ENCODE measurements around the gene UNK. TPM values are rescaled to one million over a fixed set of nuclear protein-coding genes. Genes with fewer than 3 reads are reported as not detected.
A peak's percentile ranks its signal among the peaks of the same experiment; 100 is the strongest.

Gene UNK
- total RNA-seq, 2 donors from 2014 or later = 20.7 to 22.6 TPM

DNA sequence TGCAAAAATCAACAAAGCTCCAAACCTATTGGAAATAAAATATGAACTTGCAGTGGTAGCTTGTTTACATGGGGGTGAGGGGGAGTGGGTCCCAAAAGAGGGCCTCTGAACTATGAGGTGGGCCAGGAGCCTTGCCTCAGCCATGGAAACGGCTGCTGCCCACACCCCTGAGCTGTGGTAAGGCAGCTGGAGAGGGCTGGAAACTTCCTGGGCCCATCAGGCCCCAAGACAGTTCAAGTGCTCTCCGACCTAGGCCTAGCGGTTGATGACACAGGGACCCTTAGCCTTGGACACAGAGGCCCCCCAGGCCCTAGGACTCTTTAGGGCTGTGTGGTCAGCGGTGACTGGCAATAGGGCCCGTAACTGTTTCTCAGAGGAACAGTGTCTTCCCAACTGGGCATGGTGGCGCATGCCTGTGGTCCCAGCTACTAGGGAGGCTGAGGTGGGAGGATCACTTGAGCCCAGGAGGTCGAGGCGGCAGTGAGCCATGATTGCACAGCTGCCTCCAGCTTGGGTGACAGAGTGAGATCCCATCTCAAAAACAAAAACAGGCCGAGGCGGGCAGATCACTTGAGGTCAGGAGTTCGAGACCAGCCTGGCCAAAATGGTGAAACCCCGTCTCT is 41.3 kb downstream of the UNK start:
- Mint-ChIP-seq H3K27ac (no peak overlapping the region), H3K9me3 (no peaks in the 10 kb centered on the region), H3K4me3 (no peak overlapping the region), H3K36me3 (ENCODE audit: insufficient read depth in 2 of 2) (peaks cover 0 to 3% of the 10 kb centered on the region in 2 donors), H3K27me3 (ENCODE audit: low read depth) (no peaks in the 10 kb centered on the region), H3K4me1 (ENCODE audit: low read depth) (peaks cover 23% of the 10 kb centered on the region)
- ATAC-seq (replicated peaks in 1 of 2) (no peak), DNase-seq (no peak)

DNA sequence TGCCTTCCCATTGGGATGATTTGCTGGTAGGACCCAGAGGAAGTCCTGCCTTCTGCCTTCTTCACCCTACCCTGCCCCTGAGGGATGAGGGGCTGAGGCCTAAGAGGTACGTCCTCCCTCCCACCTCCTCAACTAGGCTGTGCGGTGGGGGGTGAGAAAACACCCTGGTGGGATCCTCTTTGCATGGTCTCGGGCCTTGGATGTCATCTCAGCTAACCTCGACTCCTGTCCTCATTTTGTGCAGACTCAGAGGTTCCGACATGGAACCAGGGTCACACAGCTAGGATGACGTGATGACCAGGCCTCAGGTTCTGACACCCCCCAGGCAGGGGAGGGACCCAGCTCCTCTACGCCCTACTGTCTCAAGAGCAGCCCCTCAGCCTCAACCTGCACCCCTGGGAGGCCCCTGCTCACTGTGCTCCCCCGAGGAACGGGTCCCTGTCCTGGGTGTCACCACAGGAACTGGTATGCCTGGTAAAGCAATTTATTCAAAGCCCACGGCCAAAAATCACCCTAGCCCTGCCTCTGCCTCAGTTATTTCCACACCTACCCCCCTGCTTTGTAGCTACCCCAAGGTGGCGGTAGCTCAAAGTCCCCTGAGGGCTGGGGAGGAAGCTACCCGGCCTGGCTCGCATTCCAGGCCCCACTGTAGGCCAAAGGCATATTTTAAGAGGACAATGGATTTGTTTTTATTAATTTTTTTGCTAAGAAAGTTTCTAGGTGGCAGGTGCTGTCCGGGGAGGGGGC is 42.1 kb downstream of the UNK start:
- peaks cover 16% of the 10 kb centered on the region for H3K4me1 Mint-ChIP-seq (ENCODE audit: low read depth)
- no peak for ATAC-seq (replicated peaks in 1 of 2)
- no peak for DNase-seq
- H3K27ac Mint-ChIP-seq = no peak overlapping the region
- peaks cover 0 to 3% of the 10 kb centered on the region in 2 donors for H3K36me3 Mint-ChIP-seq (ENCODE audit: insufficient read depth in 2 of 2)
- H3K27me3 Mint-ChIP-seq (ENCODE audit: low read depth) = no peaks in the 10 kb centered on the region
- H3K9me3 Mint-ChIP-seq = no peaks in the 10 kb centered on the region
- H3K4me3 Mint-ChIP-seq = no peak overlapping the region

DNA sequence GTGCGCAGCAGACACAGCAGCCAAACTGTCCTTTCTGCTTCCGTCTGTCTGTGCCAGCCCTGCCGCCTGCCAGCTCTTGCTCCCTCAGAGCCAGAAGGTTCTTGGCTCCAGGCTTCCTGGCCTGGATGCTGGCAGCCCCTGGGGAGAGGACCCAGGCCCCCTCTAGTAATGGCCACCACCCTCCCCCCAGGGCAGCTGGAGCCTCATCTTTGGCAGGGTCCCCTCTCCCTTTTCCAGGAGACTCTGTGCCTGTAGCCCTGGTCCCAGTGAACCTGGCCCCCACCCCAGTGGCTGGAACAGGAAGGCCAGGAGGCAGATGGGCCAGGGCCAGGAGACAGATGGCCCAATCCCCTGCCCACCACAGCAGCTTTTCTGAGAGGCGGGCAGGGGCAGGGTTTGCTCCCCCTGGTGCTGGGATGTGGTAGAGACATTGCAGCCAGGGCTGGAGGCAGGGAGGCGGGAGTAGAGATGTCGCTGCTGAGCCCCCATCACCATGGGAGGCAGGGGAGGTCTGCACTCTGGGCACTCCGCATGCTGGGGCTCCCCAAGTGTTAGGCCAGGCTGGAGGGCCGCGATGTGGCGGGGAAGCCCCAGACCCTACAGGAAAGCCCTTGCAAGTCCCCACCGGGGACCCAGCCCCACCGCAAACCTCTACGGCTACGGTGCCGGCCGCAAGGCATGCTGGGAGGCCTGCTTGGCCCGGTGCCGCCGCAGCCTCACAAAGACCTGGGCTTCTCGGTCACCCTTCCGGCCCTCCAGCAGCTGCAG is 42.9 kb downstream of the UNK start:
- ATAC-seq (replicated peaks in 1 of 2) (peak; percentile 77 to 81), DNase-seq (peak; percentile 77 to 78)
- Mint-ChIP-seq H3K27me3 (ENCODE audit: low read depth) (no peaks in the 10 kb centered on the region), H3K36me3 (ENCODE audit: insufficient read depth in 2 of 2) (peaks cover 0 to 5% of the 10 kb centered on the region in 2 donors), H3K4me1 (ENCODE audit: low read depth) (peaks cover 16% of the 10 kb centered on the region), H3K4me3 (peak overlapping the region; percentile 62 to 71), H3K27ac (no peak overlapping the region), H3K9me3 (no peaks in the 10 kb centered on the region)

DNA sequence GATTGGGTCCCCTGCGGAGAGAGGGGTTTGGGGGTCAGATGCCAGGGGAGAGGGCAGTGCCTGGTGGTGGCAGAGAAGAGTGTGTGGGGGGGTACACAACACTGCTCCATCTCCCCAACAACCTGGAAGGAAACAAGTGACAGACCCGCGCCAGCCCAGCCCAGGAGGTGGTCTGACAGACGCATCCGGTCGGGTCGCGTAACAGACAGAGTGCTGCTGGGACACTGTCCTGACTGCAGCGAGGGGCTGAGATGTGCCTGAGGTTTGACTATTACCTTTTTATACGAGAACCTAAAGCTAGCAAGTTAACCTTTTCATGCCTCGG is 43.4 kb downstream of the UNK start:
- Mint-ChIP-seq H3K4me3 (peak overlapping the region; percentile 62 to 71), H3K4me1 (ENCODE audit: low read depth) (peaks cover 21% of the 10 kb centered on the region), H3K9me3 (no peaks in the 10 kb centered on the region), H3K27ac (no peak overlapping the region), H3K27me3 (ENCODE audit: low read depth) (no peaks in the 10 kb centered on the region), H3K36me3 (ENCODE audit: insufficient read depth in 2 of 2) (peaks cover 0 to 5% of the 10 kb centered on the region in 2 donors)
- DNase-seq = no peak
- ATAC-seq (replicated peaks in 1 of 2) = peak; percentile 31 to 36

DNA sequence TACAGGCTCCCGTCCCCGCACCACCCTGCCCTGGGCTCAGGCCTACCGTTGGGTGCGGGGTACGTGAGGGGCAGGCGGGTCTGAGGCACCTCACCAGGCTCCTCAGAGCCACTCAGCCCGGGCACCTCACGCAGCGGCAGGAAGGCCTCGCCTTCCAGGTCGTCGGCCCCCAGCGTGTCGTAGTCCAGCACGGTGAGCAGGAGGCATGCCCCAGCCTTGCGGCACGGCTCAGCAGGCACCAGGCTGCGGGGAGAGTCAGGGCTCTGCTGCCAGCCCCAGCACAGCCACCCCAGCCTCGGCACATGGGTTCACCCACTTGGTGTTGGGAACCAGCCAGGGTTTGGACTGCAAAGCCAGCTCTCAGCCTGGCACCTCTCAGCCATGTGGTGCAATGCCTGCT is 44.1 kb downstream of the UNK start:
- Mint-ChIP-seq H3K27ac (no peak overlapping the region), H3K27me3 (ENCODE audit: low read depth) (no peaks in the 10 kb centered on the region), H3K4me3 (no peak overlapping the region), H3K4me1 (ENCODE audit: low read depth) (peaks cover 28% of the 10 kb centered on the region), H3K9me3 (no peaks in the 10 kb centered on the region), H3K36me3 (ENCODE audit: insufficient read depth in 2 of 2) (peaks cover 0 to 5% of the 10 kb centered on the region in 2 donors)
- DNase-seq (no peak), ATAC-seq (replicated peaks in 1 of 2) (no peak)

DNA sequence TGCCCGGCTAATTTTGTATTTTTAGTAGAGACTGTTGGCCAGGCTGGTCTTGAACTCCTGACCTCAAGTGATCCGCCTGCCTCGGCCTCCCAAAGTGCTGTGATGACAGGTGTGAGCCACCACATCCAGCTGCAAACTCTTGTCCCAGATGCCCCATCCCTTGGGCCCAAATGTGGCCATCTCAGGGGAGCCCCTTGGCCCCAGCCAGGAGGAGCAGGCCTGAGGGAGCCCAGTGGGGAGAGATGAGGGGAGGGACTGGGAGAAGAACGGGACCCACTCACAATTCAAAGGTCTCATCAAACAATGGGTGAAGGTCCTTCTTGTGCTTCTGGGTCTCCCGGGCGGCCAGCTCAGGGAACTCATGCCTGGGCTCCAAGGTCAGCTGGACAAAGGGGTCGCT is 45.1 kb downstream of the UNK start:
- Mint-ChIP-seq H3K4me1 (ENCODE audit: low read depth) (peaks cover 35% of the 10 kb centered on the region), H3K27ac (no peak overlapping the region), H3K9me3 (no peaks in the 10 kb centered on the region), H3K27me3 (ENCODE audit: low read depth) (no peaks in the 10 kb centered on the region), H3K36me3 (ENCODE audit: insufficient read depth in 2 of 2) (peaks cover 0 to 9% of the 10 kb centered on the region in 2 donors), H3K4me3 (no peak overlapping the region)
- ATAC-seq (replicated peaks in 1 of 2) (no peak), DNase-seq (no peak)

DNA sequence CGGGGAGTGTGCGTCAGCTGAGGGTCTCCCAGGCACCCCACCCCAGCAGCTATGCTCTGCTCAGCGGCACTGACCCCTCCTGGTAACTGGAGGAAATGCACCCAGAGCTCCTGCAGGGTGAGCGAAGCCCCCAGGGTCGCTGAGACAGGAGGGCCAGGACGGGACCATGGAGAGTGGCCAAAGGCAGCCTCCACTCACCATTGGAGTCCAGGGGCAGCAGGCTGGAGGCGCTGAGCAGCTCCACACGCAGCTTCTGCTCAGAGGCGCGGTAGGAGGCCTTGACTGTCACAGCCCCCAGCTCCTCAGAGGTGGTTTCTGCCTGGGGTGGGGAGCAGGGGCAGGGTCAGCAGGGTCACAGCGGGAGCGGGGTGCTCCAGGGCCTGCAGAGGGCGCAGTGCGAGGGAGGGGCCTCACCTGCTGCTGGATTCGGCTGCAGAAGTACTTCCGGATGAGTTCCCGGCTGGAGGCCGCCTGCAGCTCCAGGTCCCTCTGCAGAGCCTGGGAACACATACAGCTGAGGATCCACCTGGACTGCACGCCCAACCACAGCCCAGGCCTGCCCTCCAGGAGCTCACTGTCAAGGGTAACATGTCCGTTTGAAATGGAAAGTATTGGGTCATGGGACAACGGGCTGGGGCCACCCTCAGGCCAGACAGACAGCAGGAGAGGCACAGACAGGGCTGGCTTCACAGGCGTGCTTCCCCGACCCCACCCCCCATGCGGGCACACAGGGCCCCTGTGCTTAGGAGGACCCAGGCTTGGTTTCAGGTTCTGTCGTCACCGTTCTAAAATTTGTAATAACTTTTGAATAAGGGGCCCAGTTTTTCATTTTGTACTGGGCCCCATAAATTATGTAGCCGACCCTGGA is 45.8 kb downstream of the UNK start:
- no peak for ATAC-seq (replicated peaks in 1 of 2)
- Mint-ChIP-seq H3K4me3 (no peak overlapping the region), H3K27ac (no peak overlapping the region)

DNA sequence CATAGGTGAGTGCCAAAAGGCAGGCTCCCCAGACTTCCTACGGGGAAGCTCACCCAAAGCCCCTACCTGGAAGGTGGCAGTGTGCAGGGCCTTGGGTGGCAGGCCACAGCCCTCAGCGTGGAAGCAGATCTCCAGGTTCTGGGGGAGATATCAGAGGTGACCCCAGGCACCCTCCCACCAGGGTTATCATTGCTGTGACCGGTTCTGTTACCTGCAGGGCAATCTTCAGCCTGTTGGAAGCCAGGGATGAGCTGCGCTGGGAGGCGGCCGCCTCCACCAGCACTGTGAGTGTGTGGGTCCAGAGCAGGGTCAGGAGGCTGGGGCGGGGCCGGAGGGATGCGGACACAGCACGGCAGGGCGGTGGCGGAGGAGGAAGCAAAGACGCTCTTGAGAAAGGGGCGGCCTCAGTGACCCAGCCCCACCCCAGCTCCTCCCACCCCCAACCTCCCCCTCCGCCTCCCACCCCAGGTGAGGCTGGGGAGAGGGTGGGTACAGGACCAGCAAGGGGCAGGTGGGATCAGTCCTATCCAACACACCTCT is 46.5 kb downstream of the UNK start:
- DNase-seq = no peak
- no peak for ATAC-seq (replicated peaks in 1 of 2)
- H3K4me3 Mint-ChIP-seq = no peak overlapping the region
- peaks cover 0 to 10% of the 10 kb centered on the region in 2 donors for H3K36me3 Mint-ChIP-seq (ENCODE audit: insufficient read depth in 2 of 2)
- H3K27ac Mint-ChIP-seq = no peak overlapping the region
- no peaks in the 10 kb centered on the region for H3K27me3 Mint-ChIP-seq (ENCODE audit: low read depth)
- H3K9me3 Mint-ChIP-seq = no peaks in the 10 kb centered on the region
- H3K4me1 Mint-ChIP-seq (ENCODE audit: low read depth) = peaks cover 39% of the 10 kb centered on the region

More for the DNA sequence above, 45.8 kb downstream of the UNK start:
- Mint-ChIP-seq H3K4me1 (ENCODE audit: low read depth) (peaks cover 39% of the 10 kb centered on the region), H3K36me3 (ENCODE audit: insufficient read depth in 2 of 2) (peaks cover 0 to 10% of the 10 kb centered on the region in 2 donors), H3K9me3 (no peaks in the 10 kb centered on the region), H3K27me3 (ENCODE audit: low read depth) (no peaks in the 10 kb centered on the region)
- peak; percentile 41 to 48 for DNase-seq

DNA sequence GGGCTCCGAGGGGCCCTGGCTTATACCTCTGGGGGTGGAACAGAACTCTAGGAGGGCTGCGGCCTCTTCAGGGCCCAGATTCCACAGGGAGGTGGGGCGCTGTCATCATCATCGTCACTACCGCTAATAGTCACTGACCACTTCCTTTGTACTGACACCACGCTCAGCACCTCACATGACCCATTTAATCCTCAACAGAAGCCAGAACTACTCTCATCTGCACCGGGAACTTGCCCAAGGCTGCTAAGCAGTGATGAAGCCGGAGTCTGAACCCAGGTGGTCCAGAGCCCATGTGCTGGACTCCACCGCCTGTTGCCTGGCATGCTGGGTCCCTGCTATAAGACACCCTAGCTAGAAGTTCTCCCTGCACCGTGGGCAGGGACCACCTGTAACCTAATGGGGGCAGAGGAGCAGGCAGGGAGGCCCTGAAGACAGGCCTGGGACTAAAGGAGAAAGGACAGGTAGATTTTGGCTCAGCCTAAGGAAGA is 47.6 kb downstream of the UNK start:
- H3K27ac Mint-ChIP-seq = peak overlapping the region; percentile 84
- H3K9me3 Mint-ChIP-seq = no peaks in the 10 kb centered on the region
- peaks cover 39% of the 10 kb centered on the region for H3K4me1 Mint-ChIP-seq (ENCODE audit: low read depth)
- peak overlapping the region; percentile 78 to 80 for H3K4me3 Mint-ChIP-seq
- peak; percentile 40 to 52 for DNase-seq
- no peaks in the 10 kb centered on the region for H3K27me3 Mint-ChIP-seq (ENCODE audit: low read depth)
- H3K36me3 Mint-ChIP-seq (ENCODE audit: insufficient read depth in 2 of 2) = peaks cover 0 to 10% of the 10 kb centered on the region in 2 donors
- peak; percentile 52 to 66 for ATAC-seq (replicated peaks in 1 of 2)

DNA sequence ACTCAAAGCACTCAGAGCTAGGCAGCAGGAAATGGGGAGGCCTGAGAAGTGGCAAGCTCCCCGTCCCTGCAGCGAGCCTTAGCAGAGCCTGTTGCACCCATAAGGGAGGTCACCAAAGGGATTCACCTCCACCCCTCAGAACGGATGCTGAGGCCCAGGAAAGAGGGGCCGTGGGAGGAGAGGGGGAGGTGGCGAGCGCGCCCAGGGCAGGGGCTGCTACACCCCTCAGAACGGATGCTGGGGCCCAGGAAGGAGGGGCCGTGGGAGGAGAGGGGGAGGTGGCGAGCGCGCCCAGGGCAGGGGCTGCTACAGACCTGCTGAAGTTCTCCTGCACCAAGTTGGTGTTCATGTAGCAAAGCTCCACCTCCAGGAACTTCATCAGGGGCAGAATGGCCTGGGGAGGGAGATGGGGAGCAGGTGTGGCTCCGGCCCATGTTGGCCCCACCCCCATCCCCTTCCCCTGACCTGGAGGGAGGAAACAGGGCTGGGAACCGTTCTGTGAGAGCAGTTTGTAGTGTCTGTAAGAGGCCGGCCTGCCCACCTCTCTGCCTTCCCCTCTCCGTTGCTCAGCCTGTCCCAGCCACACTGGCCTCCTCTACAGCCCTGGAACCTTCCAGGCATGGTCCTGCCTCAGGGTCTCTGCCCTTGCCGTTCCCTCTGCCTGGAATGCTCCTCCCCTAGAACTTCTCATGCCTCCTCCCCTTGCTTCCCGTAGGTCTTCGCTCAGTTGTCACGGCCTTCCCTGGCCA is 48.2 kb downstream of the UNK start:
- peak overlapping the region; percentile 78 to 80 for H3K4me3 Mint-ChIP-seq
- H3K4me1 Mint-ChIP-seq (ENCODE audit: low read depth) = peaks cover 37% of the 10 kb centered on the region

DNA sequence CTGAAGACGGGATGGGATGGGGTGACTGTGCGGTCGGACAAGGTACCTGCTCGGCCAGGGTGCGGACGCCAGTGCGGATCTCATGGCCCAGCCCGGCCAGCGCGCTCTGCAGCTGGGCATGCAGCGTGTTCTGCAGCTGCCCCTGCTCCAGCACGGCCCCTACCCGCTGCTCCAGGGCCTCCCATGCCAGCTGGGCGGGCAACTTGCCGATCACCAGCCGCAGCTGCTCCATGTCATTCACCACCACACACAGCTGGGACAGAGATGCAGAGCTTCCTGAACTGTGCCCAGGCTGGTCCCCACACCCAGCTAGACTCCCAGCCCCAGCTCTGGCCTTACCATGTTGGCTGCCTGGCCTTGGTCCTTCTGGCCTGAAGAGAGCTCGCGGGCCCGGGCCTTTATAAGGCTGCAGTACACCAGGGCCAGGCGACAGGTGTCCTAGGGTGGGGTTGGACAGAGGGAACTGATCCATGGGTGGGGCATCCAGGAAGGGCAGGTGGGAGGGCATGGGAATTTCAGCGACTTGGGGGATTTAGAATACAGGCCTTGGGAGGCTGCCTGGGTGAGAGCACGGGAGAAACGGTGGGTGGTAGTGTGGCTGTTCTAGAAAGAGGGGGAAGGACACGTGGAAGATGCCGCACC is 49.8 kb downstream of the UNK start:
- no peak overlapping the region for H3K27ac Mint-ChIP-seq
- DNase-seq (no peak), ATAC-seq (replicated peaks in 1 of 2) (no peak)
- no peak overlapping the region for H3K4me3 Mint-ChIP-seq
- H3K36me3 Mint-ChIP-seq (ENCODE audit: insufficient read depth in 2 of 2) = peaks cover 0 to 9% of the 10 kb centered on the region in 2 donors
- H3K27me3 Mint-ChIP-seq (ENCODE audit: low read depth) = no peaks in the 10 kb centered on the region
- H3K9me3 Mint-ChIP-seq = no peaks in the 10 kb centered on the region
- H3K4me1 Mint-ChIP-seq (ENCODE audit: low read depth) = peaks cover 30% of the 10 kb centered on the region

More for the DNA sequence above, 48.2 kb downstream of the UNK start:
- Mint-ChIP-seq H3K27ac (peak overlapping the region; percentile 97), H3K36me3 (ENCODE audit: insufficient read depth in 2 of 2) (peaks cover 0 to 10% of the 10 kb centered on the region in 2 donors), H3K9me3 (no peaks in the 10 kb centered on the region), H3K27me3 (ENCODE audit: low read depth) (no peaks in the 10 kb centered on the region)
- ATAC-seq (replicated peaks in 1 of 2) (peak; percentile 41 to 45), DNase-seq (peak; percentile 20)
